Umbilical cord (tissue), 2 donors: ENCODE measurements around the gene SLC49A3. TPM values are rescaled to one million over a fixed set of nuclear protein-coding genes. Genes with fewer than 3 reads are reported as not detected.
"Not testable (repeated sequence)": the region's sequence is repeated elsewhere in the genome, so short reads cannot be mapped to it uniquely, and the experiment has no call there.

ENCODE experiments used
- DNase-seq: peaks from one replicate; pipeline ENCODE4 v3.0.0-alpha.2; 2015; ENCODE audit warnings: low spot score
- total RNA-seq: library from RNA; depleted of rRNA; stranded (reverse); fragments of >200 nt; gene quantifications from one replicate; pipeline ENCODE4 v1.2.3, GENCODE V29; 2014; ENCODE audit warnings: low replicate concordance; ENCODE audit not compliant: insufficient read depth

SLC49A3 gene
- total RNA-seq, 1 donor from 2014 or later: 3.6 TPM

- DNase-seq: no peak
Measured at GRCh38 chr4:654503-654845, 34.5 kb downstream of the SLC49A3 start.

DNA sequence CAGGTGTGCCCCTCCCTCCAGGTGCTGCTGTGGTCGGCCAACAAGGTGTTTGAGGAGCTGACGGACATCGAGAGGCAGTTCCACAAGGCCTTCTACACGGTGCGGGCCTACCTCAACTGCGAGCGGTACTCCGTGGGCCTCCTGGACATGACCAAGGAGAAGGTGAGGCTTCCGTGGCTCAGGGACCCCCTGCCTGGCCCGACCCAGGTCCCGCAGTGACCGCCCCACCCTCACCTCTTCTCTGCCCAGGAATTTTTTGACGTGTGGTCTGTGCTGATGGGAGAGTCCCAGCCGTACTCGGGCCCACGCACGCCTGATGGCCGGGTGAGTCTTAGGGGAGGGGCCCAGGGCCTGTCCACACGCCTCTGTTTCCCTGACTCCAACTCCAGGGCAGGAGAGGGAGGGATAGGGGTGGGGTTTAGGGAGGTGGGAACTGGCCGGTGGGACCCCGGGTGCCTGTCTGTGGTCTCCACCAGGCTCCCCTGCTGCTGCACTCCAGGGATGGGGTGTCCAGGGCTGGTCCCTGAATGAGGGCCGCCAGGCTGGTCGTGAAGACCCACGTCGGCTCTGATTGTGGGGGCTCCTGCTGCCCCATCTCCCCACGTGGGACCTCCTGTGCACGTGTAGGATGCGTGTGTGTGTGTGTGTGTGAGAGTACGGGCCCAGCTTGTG lies 35.0 kb downstream of the SLC49A3 start:
- no peak for DNase-seq

DNA sequence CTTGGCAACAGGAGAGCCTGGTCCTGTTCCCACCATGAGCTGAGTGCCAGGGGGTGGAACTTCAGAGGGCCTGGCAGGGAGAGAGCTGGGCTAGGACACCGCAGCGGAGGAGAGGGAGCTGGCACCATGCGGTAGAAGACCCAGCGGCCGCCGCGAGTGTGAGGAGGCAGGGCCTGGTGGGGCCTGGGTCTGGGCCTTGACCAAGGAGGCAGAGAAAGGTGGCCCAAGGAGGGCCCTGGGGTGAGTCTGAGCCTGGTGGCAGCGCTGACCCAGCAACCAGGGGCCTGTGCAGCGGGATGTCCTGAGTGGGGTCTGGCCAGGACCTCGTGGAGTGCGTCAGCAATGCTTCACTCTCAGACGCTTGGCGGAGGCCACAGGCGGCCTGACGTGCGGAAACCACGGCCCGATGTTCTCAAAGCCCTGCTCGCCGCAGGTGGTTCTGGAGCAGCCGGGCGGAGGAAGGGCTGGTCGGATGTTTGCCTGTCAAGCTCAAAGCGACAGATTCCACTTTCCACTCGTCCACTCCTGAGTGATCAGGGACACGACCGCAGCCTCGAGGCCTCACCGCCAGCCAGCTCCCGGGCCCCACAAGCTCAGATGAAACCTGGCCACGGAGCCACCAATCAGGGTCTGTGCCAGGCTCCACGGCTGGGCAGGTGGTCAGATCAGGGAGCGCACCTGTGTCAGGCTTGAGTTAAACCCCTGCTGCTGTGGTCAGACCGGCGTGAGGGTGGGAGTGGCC lies 35.7 kb downstream of the SLC49A3 start:
- DNase-seq: no peak

GRCh38 chr4:651884-652642 lies 36.9 kb downstream of the SLC49A3 start:
- DNase-seq: no peak

- DNase-seq: no peak
Measured at GRCh38 chr4:650951-651883, 37.7 kb downstream of the SLC49A3 start.

DNA sequence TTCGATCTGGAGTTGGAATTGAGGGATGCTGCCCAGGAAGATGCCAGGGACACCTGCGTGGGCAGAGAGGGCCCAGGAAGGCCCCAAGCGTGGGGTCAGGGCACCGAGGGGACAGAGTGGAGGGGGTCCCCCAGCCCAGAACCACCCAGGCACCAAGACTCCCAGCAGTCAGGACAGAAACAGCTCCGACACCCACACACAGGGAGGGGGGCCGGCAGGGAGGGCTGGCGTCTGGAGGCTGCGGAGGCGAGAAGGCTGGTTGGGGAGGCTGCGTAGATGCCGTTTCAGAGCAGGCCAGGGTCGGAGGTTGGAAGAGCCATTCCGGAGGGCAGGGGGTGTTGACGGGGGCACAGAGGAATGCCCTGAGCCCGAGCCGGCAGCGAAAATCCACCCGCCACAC lies 38.5 kb downstream of the SLC49A3 start:
- no peak for DNase-seq

- no peak for DNase-seq
Measured at GRCh38 chr4:649751-650310, 39.1 kb downstream of the SLC49A3 start.

DNA sequence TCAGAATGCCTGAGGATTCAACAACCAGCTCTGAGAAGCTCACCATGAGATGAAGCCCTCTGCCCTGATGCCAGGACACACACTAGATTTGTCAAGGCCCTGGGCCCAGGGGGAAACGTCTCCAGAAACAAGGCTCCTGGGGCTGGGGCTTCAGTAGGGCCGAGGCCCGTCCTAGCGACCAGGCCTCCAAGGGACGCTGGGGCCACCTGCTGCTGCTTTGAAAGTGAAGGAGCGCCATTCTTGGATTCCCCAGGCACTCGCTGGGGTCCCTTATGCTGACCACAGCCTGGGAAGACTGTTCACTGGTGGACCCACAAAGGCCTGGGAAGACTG lies 39.7 kb downstream of the SLC49A3 start:
- DNase-seq: no peak

GRCh38 chr4:648579-649292 lies 40.2 kb downstream of the SLC49A3 start:
- no peak for DNase-seq

- DNase-seq: no peak
Measured at GRCh38 chr4:647481-647880, 41.5 kb downstream of the SLC49A3 start.

DNA sequence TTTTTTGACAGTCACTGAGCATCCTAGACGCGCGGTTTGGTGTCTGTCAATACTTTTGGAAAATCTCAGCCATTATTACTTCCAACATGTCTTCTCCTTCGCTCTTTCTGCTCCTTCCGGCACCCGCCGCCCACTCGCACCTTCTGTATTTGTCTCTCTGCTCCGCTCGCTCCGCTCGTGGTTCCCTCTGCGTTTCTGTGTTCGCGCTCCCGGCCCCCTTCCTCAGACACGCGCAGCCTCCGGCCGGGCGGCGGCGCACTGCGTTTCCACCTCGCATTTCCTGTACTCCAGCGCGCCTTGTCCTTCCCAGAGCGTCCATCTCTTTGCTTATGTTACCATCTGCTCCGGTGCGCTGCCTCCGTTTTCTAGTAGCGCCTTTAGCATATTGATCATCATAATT lies 42.5 kb downstream of the SLC49A3 start:
- DNase-seq: no peak

DNA sequence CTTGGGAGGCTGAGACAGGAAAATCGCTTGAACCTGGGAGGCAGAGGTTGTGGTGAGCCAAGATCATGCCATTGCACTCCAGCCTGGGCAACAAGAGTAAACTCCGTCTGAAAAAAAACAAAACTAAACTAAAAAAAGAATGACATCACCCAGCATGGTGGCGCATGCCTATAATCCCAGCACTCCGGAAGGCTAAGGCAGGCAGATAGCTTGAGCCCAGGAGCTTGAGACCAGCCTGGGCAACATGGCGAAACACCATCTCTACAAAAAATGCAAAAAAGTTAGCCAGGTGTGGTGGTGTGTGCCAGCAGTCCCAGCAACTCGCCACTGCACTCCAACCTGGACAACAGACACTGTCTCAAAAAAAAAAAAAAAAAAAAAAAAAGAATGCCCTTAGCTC lies 46.6 kb downstream of the SLC49A3 start:
- not testable (repeated sequence) for DNase-seq

DNA sequence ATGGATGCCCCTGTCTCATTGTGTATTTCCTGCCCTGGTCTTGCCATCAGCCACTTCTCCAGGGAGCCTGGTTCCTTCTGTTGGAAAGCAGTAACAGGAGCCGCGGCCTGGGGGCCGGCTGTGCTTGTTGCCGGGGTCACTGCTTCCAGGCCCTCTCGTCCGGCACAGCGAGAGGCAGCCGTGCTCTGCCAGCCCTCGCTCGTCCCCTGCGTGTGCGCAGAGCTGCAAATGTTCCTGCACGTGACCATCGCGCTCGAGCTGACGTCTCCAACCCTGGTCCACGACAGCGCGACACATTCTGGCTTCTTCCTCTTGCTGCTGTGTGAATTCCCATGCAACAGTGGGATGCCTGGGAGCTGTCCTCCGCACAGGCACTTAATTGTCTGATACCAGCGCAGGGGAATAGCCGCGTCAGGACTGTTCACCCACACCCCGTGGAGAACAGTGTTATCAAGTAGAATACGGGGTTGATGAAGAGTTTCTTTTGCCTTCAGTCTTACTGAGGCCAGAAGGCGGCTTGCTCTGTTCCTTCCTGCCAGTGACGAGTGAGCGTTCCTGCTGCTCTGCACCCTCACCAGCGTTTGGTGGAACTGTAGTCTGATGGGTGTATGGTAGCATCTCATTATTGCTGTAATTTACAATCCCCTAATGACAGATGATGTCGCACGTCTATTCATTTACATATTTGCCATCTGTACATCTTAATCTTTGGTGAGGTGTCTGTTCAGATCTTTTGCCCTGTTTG lies 51.2 kb downstream of the SLC49A3 start:
- no peak for DNase-seq

GRCh38 chr4:636628-637159 lies 52.3 kb downstream of the SLC49A3 start:
- no peak for DNase-seq

- no peak for DNase-seq
Measured at GRCh38 chr4:635851-636627, 52.9 kb downstream of the SLC49A3 start.

GRCh38 chr4:635066-635835 lies 53.7 kb downstream of the SLC49A3 start:
- DNase-seq: not testable (repeated sequence)

GRCh38 chr4:634599-634985 lies 54.4 kb downstream of the SLC49A3 start:
- DNase-seq: no peak

DNA sequence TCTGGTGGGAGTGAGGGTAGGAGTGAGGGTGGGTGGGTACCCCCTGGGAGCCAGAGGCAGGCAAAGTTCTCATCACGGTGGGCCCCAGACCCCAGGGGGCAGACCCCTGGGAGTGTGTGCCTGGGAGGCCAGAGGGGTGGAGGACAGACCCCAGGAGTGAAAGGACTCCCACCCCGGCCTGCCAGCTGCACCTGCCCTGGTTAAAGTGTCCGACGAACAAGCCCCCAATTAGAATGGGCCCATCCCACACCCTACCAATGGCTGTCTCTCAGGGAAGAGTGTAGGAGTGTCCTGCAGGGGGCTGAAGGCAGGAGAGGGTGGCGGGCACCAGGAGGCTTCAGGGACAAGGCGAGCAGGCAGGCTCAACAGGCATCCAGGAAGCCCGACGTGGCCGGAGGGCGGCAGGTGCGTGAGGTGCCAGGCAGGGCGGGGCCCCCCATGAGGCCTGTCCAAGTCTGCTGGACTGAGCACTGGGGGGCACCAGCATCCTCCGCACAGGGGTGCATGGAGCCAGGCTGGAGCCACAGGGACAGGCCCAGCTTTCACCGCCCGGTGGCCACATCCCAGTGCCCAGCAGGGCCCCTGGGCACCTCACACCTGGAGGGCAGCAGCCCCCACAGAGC lies 54.9 kb downstream of the SLC49A3 start:
- DNase-seq: no peak
